Activated T-helper 1 cell treated with anti-CD3 and anti-CD28 coated beads, Interleukin-2, amount 50 U/mL, for 16 hours (primary cell): ENCODE measurements around the gene CADPS2.

ENCODE experiments used
- DNase-seq, 2 donors: peaks; one replicate each; pipeline ENCODE4 v3.0.0-alpha.2; 2020; ENCODE audit warnings: low read depth in 1 of 2, low spot score in 1 of 2

Gene CADPS2

GRCh38 chr7:122314284-122314683 lies 572.0 kb downstream of the CADPS2 start:
- DNase-seq: no peak

- no peak for DNase-seq
These were observed 573.5 kb downstream of the CADPS2 start for GRCh38 chr7:122312789-122313188.

GRCh38 chr7:122311734-122312450 lies 574.4 kb downstream of the CADPS2 start:
- no peak for DNase-seq

GRCh38 chr7:122311050-122311700 lies 575.1 kb downstream of the CADPS2 start:
- no peak for DNase-seq

GRCh38 chr7:122310119-122311021 lies 575.9 kb downstream of the CADPS2 start:
- no peak for DNase-seq

- DNase-seq: no peak
These were observed 576.8 kb downstream of the CADPS2 start for GRCh38 chr7:122309421-122309820.

GRCh38 chr7:122307228-122307621 lies 579.0 kb downstream of the CADPS2 start:
- DNase-seq: no peak

GRCh38 chr7:122306320-122307227 lies 579.7 kb downstream of the CADPS2 start:
- DNase-seq: no peak

GRCh38 chr7:122305475-122306319 lies 580.6 kb downstream of the CADPS2 start:
- DNase-seq: no peak

- DNase-seq: no peak
These were observed 581.3 kb downstream of the CADPS2 start for GRCh38 chr7:122304996-122305421.

- no peak for DNase-seq
These were observed 581.8 kb downstream of the CADPS2 start, which contains the start of gene FEZF1 for GRCh38 chr7:122304319-122304975. TSS of gene FEZF1 (minus strand) at chr7:122304750. CDS start at chr7:122304437, 313 bp downstream.

- DNase-seq: no peak
These were observed 582.5 kb downstream of the CADPS2 start for GRCh38 chr7:122303531-122304318.

- DNase-seq: no peak
These were observed 583.3 kb downstream of the CADPS2 start for GRCh38 chr7:122302761-122303530.

GRCh38 chr7:122301858-122302760 lies 584.2 kb downstream of the CADPS2 start:
- DNase-seq: no peak

- no peak for DNase-seq
These were observed 585.1 kb downstream of the CADPS2 start for GRCh38 chr7:122300956-122301833.
